CD4-positive, alpha-beta T cell treated with Interferon alpha-2 for 1 hour (primary cell): ENCODE results near the gene LGALS1.

Source experiments
- DNase-seq, 2 donors: peaks; one replicate each; pipeline ENCODE4 v3.0.0-alpha.2; 2020 to 2022

Gene LGALS1

GRCh38 chr22:37664249-37665101 lies 11.0 kb upstream of the LGALS1 start:
- DNase-seq = no peak

DNA sequence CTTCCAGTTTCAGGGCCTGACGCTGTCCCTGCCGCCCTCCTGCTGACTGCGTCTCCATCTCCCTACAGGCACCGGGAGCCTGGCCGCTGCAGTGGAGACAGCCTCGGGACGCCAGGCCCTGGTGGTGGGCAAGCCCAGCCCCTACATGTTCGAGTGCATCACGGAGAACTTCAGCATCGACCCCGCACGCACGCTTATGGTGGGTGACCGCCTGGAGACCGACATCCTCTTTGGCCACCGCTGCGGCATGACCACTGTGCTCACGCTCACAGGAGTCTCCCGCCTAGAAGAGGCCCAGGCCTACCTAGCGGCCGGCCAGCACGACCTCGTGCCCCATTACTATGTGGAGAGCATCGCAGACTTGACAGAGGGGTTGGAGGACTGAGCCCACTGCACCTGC lies 9.9 kb upstream of the LGALS1 start:
- DNase-seq = no peak

DNA sequence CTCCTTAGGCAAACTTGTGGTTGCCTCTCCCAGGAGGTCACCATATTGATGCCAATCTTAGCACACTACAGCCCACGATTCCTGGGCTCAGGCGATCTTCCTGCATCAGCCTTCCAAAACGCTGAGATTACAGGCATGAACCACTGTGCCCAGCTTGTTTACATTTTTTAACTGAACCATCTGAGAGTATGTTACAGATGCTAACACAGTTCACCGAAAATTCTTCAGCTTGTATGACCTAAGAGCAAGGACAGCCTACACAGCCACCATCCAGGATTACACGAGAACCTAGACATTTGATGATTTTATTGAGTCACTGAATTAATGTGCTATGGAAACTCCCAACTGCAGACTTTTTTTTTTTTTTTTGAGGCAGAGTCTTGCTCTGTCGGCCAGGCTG lies 5.8 kb upstream of the LGALS1 start:
- DNase-seq = no peak

DNA sequence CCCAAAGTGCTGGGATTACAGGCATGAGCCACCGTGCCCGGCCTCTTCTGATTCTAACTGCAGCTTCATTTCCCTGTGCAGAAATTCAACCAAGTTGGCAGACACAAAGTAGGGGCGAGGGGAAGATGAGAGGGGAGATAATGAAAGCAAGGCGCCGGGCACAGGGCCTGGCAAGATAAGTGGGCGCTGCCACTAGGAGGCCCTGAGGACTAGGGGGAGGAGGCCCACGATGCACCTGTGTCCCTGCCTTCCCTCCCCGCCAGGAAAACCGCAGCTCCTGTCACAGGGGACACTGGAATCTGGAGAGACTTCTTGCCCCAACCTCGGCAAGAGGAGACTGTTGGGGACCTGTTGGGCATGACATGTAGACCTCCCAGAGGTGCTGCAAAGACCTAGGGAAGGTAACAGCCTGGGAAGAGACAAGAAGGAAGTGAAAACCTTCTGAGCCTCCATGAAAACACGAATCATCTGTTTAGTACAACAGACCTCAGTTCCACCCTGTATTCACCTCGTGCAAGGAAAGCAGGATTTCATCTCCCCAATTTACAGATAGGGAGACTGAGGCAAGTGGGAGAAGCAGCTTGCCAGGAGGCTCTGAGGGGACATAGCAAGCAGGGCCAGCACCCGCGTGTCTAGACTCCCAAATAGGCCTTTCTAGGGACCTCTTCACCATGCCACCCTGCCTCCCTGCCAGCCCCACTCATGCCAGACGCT lies 3.1 kb upstream of the LGALS1 start:
- peak in 1 of 2 donors; percentile 6 for DNase-seq

GRCh38 chr22:37672920-37673455 lies 2.4 kb upstream of the LGALS1 start:
- DNase-seq = no peak

DNA sequence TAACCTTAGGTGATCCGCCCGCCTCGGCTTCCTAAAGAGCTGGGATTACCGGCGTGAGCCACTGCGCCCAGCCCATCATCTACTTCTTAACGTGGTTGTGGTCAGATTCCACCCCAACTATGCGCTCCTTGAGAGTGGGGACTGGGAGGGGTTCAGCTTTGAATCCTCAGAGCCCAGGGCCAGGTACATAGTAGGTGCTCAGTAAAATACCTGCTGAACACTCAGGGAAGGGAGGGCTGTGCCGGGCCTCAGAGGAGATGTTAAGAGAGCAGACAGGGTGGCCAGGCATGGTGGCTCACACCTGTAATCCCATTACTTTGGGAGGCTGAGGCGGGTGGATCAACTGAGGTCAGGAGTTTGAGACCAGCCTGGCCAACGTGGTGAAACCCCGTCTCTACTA lies 1.2 kb upstream of the LGALS1 start:
- no peak for DNase-seq

GRCh38 chr22:37675930-37676735 lies 697 bp downstream of the LGALS1 start:
- peak; percentile 3 to 37 for DNase-seq

DNA sequence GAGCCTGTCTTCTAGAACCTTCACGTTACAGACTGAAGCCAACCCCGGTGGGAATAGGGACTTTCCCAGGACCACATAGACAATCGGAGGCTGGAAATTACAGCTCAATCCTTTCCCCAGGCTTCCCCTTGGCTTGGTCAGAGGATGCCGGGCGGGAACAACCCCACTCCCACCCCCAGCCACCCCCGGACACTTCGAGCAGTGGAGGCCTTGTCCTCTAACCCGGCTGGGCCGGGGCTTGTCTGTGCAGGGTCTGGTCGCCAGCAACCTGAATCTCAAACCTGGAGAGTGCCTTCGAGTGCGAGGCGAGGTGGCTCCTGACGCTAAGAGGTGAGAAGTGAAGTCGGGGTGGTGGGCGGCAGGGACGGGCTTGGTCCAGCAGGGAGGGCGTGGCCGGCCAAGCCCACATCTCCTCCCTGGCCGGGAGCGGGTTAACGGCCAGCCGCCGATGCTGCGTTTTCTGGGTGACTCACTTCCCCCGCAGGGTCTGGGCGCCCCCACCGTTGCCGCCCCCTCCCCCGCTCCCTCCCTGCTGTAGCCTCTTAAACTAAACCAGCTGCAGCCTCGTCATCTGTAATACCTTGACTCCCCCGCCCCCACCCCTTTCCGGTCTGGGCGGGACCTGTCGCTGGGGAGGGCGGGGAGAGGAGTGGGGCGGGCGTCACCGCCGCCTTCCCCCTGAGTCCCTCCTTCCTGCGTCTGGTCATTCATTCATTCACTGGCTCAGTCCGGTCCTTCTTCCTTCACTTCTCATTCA lies 1.5 kb downstream of the LGALS1 start:
- DNase-seq = peak; percentile 93 to 94

DNA sequence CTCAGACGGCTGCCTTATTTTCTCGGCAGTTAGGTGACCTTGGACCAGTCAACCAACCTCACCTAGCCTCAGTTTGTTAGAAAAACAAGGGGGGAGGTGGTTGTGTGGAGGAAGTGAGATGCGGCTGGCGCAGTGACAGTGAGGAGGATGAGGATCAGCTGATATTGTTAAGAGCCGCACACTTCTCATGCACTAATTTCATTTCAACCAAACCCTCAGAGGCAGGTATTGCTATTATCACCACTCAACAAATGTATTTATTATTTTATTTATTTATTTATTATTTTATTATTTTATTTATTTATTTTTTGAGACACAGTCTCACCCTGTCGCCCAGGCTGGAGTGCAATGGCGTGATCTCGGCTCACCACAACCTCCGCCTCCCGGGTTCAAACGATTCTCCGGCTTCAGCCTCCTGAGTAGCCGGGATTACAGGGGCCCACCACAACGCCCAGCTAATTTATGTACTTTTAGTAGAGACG lies 2.1 kb downstream of the LGALS1 start:
- no peak for DNase-seq

GRCh38 chr22:37678372-37678771 lies 2.9 kb downstream of the LGALS1 start:
- no peak for DNase-seq

DNA sequence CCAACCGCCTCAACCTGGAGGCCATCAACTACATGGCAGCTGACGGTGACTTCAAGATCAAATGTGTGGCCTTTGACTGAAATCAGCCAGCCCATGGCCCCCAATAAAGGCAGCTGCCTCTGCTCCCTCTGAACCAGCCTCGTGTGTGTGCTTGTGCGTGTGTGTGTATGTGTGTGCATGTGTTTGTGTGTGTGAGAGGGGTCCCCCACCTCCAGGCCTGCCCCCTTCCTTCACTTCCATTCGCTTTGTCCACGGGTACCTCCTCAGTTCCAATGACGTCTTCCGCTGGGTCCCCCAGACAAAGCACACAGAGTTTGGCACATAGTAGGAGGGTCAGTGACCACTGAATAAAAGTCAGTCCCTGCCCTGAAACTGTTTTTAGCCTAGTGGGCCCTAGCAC lies 4.2 kb downstream of the LGALS1 start:
- no peak for DNase-seq

DNA sequence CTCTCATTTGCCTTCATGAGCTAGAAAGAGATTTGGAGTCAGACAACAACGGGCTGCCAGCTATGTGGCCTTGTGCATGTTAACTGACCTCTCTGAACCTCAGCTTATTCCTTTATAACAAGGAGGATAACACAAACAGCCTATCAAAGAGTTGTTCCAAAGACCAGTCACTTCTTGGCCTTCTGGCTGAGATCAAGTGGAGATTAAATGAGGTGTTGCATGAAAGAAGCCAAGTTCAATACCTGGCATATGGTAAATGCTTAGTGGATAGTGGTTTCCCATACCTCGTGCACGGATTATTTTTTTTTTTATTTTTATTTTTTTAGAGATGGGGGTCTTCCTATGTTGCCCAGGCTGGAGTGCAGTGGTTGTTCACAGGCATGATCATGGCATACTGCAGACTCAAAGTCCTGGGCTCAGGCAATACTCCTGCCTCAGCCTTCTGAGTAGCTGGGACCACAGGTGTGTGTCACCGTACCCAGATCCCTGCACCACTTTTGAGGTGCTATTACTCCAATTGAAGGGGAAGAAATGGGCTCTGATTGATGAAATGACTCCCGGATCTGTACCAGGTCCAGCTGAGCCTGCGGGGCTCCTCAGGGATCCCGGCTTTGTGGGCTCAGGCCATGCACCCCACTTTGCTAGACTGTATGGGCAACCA lies 4.9 kb downstream of the LGALS1 start:
- DNase-seq = no peak

DNA sequence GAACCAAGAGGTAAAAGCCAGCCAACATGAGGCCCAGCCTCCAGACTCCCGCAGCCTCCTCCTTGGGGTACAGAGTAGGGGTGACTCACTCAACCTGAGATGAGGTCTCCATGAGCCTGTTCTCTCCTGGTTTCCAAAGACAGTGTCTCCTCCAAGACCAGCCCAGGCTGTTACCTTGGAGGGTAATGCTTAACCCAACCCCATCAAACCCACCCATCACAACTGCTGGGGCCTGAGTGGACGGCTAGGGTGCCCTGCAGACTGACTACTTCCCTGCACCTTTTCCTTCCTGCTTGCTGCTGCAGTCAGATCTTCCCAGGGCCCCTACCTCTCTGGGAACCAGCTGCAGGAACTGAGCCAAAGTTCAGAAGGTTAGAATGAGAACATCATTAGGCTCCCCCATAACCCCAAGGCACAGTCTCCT lies 5.6 kb downstream of the LGALS1 start:
- no peak for DNase-seq

GRCh38 chr22:37681556-37682049 lies 6.2 kb downstream of the LGALS1 start:
- peak; percentile 73 to 83 for DNase-seq

- DNase-seq = no peak
Observed at GRCh38 chr22:37684803-37685615, 9.6 kb downstream of the LGALS1 start.

- DNase-seq = peak; percentile 74 to 87
Observed at GRCh38 chr22:37686002-37686982, 10.9 kb downstream of the LGALS1 start, which contains the start of gene NOL12. Gene NOL12 (plus strand): TSS chr22:37686343. CDS start chr22:37686393, 50 bp downstream.

DNA sequence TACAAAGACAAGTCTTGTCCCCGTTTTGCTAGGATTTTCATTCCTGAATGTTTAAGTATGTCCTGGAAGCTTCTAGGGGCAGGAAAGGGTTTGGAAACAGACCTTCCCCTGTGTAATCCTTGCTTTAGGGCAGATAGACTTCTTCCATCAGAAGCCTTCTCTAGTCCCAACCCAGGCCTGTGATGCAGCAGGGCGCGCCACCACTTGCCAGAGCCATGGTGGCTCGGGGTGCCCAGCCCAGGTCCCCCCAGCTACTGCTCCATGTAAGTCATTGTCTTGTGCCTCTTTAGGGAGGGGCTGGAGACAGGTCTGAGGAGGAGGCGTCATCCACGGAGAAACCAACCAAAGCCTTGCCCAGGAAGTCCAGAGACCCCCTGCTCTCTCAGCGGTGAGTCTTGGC lies 15.0 kb downstream of the LGALS1 start:
- DNase-seq = no peak

DNA sequence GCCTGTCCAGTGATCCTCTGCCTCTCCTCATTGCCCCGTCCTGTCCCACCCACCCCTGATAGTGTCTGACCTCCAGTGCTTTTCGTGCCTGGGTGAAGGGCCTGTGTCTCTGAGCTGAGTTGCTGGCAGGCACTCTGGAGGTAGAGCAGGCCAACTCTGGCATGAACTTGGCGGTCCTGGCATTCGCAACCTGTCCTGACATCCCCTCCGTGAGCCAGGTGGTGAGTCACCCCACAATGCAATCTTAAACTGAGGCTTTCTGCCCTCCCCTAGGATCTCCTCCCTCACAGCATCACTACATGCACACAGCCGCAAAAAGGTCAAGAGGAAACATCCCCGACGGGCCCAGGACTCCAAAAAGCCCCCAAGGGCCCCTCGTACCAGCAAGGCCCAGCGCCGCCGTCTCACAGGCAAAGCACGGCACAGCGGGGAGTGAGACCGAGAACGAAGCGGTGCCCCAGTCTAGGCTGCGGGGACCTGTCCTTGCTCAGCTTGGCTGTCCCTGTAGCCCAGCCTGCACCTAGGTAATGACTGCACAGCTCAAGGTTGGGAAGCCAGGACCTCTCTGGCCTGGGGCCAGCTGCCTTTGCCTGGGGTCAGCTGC lies 15.6 kb downstream of the LGALS1 start:
- no peak for DNase-seq
